ENCODE data around the gene FAXC. TPM values are rescaled to one million over a fixed set of nuclear protein-coding genes. Genes with fewer than 3 reads are reported as not detected.

The FAXC gene
- total and polyA plus RNA-seq, 7 experiments from 2014 or later = not detected

DNA sequence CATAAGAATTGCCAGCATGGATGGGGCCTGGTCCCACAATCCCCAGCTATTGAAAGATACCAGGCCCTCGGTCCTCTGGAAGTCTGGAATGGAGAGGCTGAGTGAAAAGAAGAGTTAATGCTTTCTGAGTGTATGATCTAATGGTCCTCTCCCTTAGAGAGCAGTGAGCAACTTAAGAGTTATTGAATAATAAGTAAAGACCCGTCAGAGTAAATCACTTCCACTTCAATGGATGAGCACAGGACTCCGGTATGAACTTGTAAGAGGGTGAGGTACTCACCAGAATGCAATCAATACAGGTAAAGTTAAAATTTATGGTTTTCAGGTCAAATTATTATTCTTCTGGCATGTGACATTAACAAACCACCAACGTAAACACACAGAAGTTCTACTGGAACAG is 39.9 kb downstream of the FAXC start:
- Mint-ChIP-seq H3K9me3 (no peaks in the 10 kb centered on the region), H3K27me3 (peaks cover 9 to 26% (median 14%) of the 10 kb centered on the region in 5 donors), H3K27ac (no peak overlapping the region), H3K4me1 (no peaks in the 10 kb centered on the region), H3K4me3 (no peak overlapping the region), H3K36me3 (no peaks in the 10 kb centered on the region)
- no peaks in the 10 kb centered on the region for H3K27me3 ChIP-seq (ENCODE audit: control insufficient read depth in 2 of 2, insufficient read depth in 2 of 2, low read length in 2 of 2)
- ChIA-PET POLR2A (no interaction called here), CTCF (no interaction called here)
- no peak for ATAC-seq
- no peak overlapping the region for H3K4me3 ChIP-seq (ENCODE audit: low read length)
- H3K9me3 ChIP-seq (ENCODE audit: control insufficient read depth in 2 of 3, low read length in 3 of 3) = no peaks in the 10 kb centered on the region
- no peaks in the 10 kb centered on the region for H3K4me1 ChIP-seq (ENCODE audit: control insufficient read depth in 2 of 2, insufficient read depth in 2 of 2, low read length in 2 of 2)
- no peaks in the 10 kb centered on the region for H3K36me3 ChIP-seq (ENCODE audit: control insufficient read depth in 2 of 3, insufficient read depth in 3 of 3, low read length in 3 of 3)
- no peak overlapping the region for H3K27ac ChIP-seq (ENCODE audit: low read depth, low read length)
- intact Hi-C loops (cut with micrococcal nuclease) = no loop called here
- DNase-seq = no peak

- no peak overlapping the region for H3K27ac ChIP-seq (ENCODE audit: low read depth, low read length)
- H3K27me3 ChIP-seq (ENCODE audit: control insufficient read depth in 2 of 2, insufficient read depth in 2 of 2, low read length in 2 of 2) = no peaks in the 10 kb centered on the region
- no peaks in the 10 kb centered on the region for H3K4me1 ChIP-seq (ENCODE audit: control insufficient read depth in 2 of 2, insufficient read depth in 2 of 2, low read length in 2 of 2)
- no peaks in the 10 kb centered on the region for H3K36me3 ChIP-seq (ENCODE audit: control insufficient read depth in 2 of 3, insufficient read depth in 3 of 3, low read length in 3 of 3)
- intact Hi-C loops (cut with micrococcal nuclease) = no loop called here
- Mint-ChIP-seq H3K4me1 (no peaks in the 10 kb centered on the region), H3K27me3 (peaks cover 2 to 21% (median 12%) of the 10 kb centered on the region in 5 donors), H3K4me3 (no peak overlapping the region), H3K27ac (no peak overlapping the region), H3K36me3 (no peaks in the 10 kb centered on the region), H3K9me3 (no peaks in the 10 kb centered on the region)
- CTCF ChIA-PET = no interaction called here
- H3K4me3 ChIP-seq (ENCODE audit: low read length) = no peak overlapping the region
- H3K9me3 ChIP-seq (ENCODE audit: control insufficient read depth in 2 of 3, low read length in 3 of 3) = no peaks in the 10 kb centered on the region
- DNase-seq (no peak), ATAC-seq (no peak)
- POLR2A ChIA-PET = no interaction called here
These were observed 40.7 kb downstream of the FAXC start for GRCh38 chr6:99308788-99309187.

DNA sequence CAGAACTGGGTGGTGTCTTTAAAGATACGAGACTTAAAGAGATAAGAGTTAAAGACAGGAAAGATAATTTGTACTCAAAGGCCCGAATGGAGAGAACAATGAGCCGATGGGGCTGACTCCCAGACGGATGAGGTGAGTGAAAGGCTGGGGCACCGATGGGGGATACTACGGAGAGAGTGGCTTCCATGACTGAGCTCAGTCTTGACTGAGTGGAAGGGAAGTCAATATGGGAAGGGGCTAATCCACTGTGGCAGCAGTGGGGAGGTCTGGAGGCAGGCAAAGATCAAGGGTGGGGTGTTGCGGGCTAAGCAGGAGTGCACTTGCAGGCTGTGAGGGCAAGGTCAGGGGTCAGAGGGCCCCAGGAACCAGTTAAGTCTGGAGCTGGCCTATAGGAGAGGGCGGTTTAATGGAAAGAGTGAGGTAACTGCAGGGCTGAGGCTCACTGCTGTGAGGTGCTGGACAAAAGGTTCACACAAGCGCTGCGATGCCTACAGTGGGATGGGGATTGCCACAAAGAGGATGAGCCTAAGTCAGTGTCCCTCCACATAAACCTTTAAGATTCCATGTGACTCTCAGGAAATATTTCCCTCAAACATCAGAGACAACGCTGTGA is 42.1 kb downstream of the FAXC start:
- Mint-ChIP-seq H3K4me1 (no peaks in the 10 kb centered on the region), H3K9me3 (no peaks in the 10 kb centered on the region), H3K27me3 (peaks cover 0 to 20% (median 11%) of the 10 kb centered on the region in 5 donors), H3K27ac (no peak overlapping the region), H3K36me3 (no peaks in the 10 kb centered on the region), H3K4me3 (no peak overlapping the region)
- no peaks in the 10 kb centered on the region for H3K36me3 ChIP-seq (ENCODE audit: control insufficient read depth in 2 of 3, insufficient read depth in 3 of 3, low read length in 3 of 3)
- no peak overlapping the region for H3K4me3 ChIP-seq (ENCODE audit: low read length)
- no peaks in the 10 kb centered on the region for H3K9me3 ChIP-seq (ENCODE audit: control insufficient read depth in 2 of 3, low read length in 3 of 3)
- ATAC-seq (no peak), DNase-seq (no peak)
- ChIA-PET CTCF (interaction anchor here (1.3 kb wide), 1 partner anchor 14 kb away, joined by 4 read pairs; no protein-coding TSS in a partner anchor), POLR2A (no interaction called here)
- H3K27me3 ChIP-seq (ENCODE audit: control insufficient read depth in 2 of 2, insufficient read depth in 2 of 2, low read length in 2 of 2) = no peaks in the 10 kb centered on the region
- no peak overlapping the region for H3K27ac ChIP-seq (ENCODE audit: low read depth, low read length)
- intact Hi-C loops (cut with micrococcal nuclease) = no loop called here
- no peaks in the 10 kb centered on the region for H3K4me1 ChIP-seq (ENCODE audit: control insufficient read depth in 2 of 2, insufficient read depth in 2 of 2, low read length in 2 of 2)

DNA sequence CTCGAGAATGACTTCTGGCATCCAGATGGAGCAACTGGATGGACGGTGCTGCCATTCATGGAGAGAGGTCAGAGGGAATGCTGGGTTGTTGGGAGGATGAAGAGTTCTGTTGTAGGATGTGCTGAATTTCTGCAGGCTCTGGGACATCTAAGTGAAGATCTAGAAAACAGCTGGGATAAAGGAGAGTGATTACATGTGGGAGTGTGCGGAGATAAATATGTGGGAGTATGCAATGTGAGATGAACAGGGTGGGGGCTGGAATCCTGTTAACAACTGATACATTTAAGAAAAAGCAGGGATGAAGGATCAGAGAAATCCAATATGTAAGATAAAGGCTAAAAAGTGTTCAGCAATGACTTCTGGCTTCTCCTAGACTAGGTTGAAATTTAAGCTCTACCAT is 43.1 kb downstream of the FAXC start:
- CTCF ChIA-PET = interaction anchor here (1.3 kb wide), 1 partner anchor 13 kb away, joined by 4 read pairs; no protein-coding TSS in a partner anchor
- intact Hi-C loops (cut with micrococcal nuclease) = no loop called here
- peaks cover 6 to 20% (median 13%) of the 10 kb centered on the region in 5 donors for H3K27me3 Mint-ChIP-seq
- Histone ChIP-seq H3K36me3 (ENCODE audit: control insufficient read depth in 2 of 3, insufficient read depth in 3 of 3, low read length in 3 of 3) (no peaks in the 10 kb centered on the region), H3K27ac (ENCODE audit: low read depth, low read length) (no peak overlapping the region), H3K9me3 (ENCODE audit: control insufficient read depth in 2 of 3, low read length in 3 of 3) (no peaks in the 10 kb centered on the region), H3K27me3 (ENCODE audit: control insufficient read depth in 2 of 2, insufficient read depth in 2 of 2, low read length in 2 of 2) (no peaks in the 10 kb centered on the region), H3K4me3 (ENCODE audit: low read length) (no peak overlapping the region), H3K4me1 (ENCODE audit: control insufficient read depth in 2 of 2, insufficient read depth in 2 of 2, low read length in 2 of 2) (no peaks in the 10 kb centered on the region)
- H3K4me3 Mint-ChIP-seq = no peak overlapping the region
- H3K9me3 Mint-ChIP-seq = no peaks in the 10 kb centered on the region
- H3K36me3 Mint-ChIP-seq = no peaks in the 10 kb centered on the region
- H3K27ac Mint-ChIP-seq = no peak overlapping the region
- H3K4me1 Mint-ChIP-seq = no peaks in the 10 kb centered on the region
- ATAC-seq = no peak
- POLR2A ChIA-PET = no interaction called here
- no peak for DNase-seq

- no peaks in the 10 kb centered on the region for H3K36me3 ChIP-seq (ENCODE audit: control insufficient read depth in 2 of 3, insufficient read depth in 3 of 3, low read length in 3 of 3)
- CTCF ChIA-PET = interaction anchor here (0.7 kb wide), 1 partner anchor 537 kb away, joined by 3 read pairs; no protein-coding TSS in a partner anchor
- H3K27ac Mint-ChIP-seq = no peak overlapping the region
These were observed 44.4 kb downstream of the FAXC start for GRCh38 chr6:99305021-99305554.

GRCh38 chr6:99297415-99297814 is 52.1 kb downstream of the FAXC start:
- Mint-ChIP-seq H3K36me3 (no peaks in the 10 kb centered on the region), H3K9me3 (no peaks in the 10 kb centered on the region), H3K27ac (peak overlapping the region in 1 of 9 donors; percentile 84), H3K4me1 (no peaks in the 10 kb centered on the region), H3K27me3 (peaks cover 9 to 46% (median 35%) of the 10 kb centered on the region in 5 donors), H3K4me3 (no peak overlapping the region)
- no peak for ATAC-seq
- CTCF ChIA-PET = no interaction called here
- Histone ChIP-seq H3K27me3 (ENCODE audit: control insufficient read depth in 2 of 2, insufficient read depth in 2 of 2, low read length in 2 of 2) (no peaks in the 10 kb centered on the region), H3K4me3 (ENCODE audit: low read length) (no peak overlapping the region), H3K4me1 (ENCODE audit: control insufficient read depth in 2 of 2, insufficient read depth in 2 of 2, low read length in 2 of 2) (no peaks in the 10 kb centered on the region), H3K36me3 (ENCODE audit: control insufficient read depth in 2 of 3, insufficient read depth in 3 of 3, low read length in 3 of 3) (no peaks in the 10 kb centered on the region), H3K27ac (ENCODE audit: low read depth, low read length) (no peak overlapping the region), H3K9me3 (ENCODE audit: control insufficient read depth in 2 of 3, low read length in 3 of 3) (no peaks in the 10 kb centered on the region)
- intact Hi-C loops (cut with micrococcal nuclease) = no loop called here
- POLR2A ChIA-PET = no interaction called here
- DNase-seq = no peak

More at GRCh38 chr6:99305021-99305554, 44.4 kb downstream of the FAXC start:
- Histone ChIP-seq H3K4me3 (ENCODE audit: low read length) (no peak overlapping the region), H3K27me3 (ENCODE audit: control insufficient read depth in 2 of 2, insufficient read depth in 2 of 2, low read length in 2 of 2) (no peaks in the 10 kb centered on the region), H3K27ac (ENCODE audit: low read depth, low read length) (no peak overlapping the region), H3K4me1 (ENCODE audit: control insufficient read depth in 2 of 2, insufficient read depth in 2 of 2, low read length in 2 of 2) (no peaks in the 10 kb centered on the region), H3K9me3 (ENCODE audit: control insufficient read depth in 2 of 3, low read length in 3 of 3) (no peaks in the 10 kb centered on the region)
- Mint-ChIP-seq H3K27me3 (peaks cover 2 to 25% (median 20%) of the 10 kb centered on the region in 5 donors), H3K4me1 (no peaks in the 10 kb centered on the region), H3K9me3 (no peaks in the 10 kb centered on the region), H3K4me3 (no peak overlapping the region), H3K36me3 (no peaks in the 10 kb centered on the region)
- DNase-seq (no peak), ATAC-seq (no peak)
- intact Hi-C loops (cut with micrococcal nuclease) = no loop called here
- POLR2A ChIA-PET = no interaction called here

- Mint-ChIP-seq H3K27ac (peak overlapping the region in 1 of 9 donors; percentile 84), H3K27me3 (peaks cover 9 to 48% (median 37%) of the 10 kb centered on the region in 5 donors)
These were observed 52.5 kb downstream of the FAXC start for GRCh38 chr6:99297006-99297405.

More at GRCh38 chr6:99297006-99297405, 52.5 kb downstream of the FAXC start:
- ATAC-seq (no peak), DNase-seq (no peak)
- intact Hi-C loops (cut with micrococcal nuclease) = no loop called here
- CTCF ChIA-PET = no interaction called here
- H3K36me3 ChIP-seq (ENCODE audit: control insufficient read depth in 2 of 3, insufficient read depth in 3 of 3, low read length in 3 of 3) = no peaks in the 10 kb centered on the region
- Mint-ChIP-seq H3K4me3 (no peak overlapping the region), H3K36me3 (no peaks in the 10 kb centered on the region), H3K4me1 (no peaks in the 10 kb centered on the region), H3K9me3 (no peaks in the 10 kb centered on the region)
- H3K27ac ChIP-seq (ENCODE audit: low read depth, low read length) = no peak overlapping the region
- no peak overlapping the region for H3K4me3 ChIP-seq (ENCODE audit: low read length)
- H3K27me3 ChIP-seq (ENCODE audit: control insufficient read depth in 2 of 2, insufficient read depth in 2 of 2, low read length in 2 of 2) = no peaks in the 10 kb centered on the region
- no peaks in the 10 kb centered on the region for H3K4me1 ChIP-seq (ENCODE audit: control insufficient read depth in 2 of 2, insufficient read depth in 2 of 2, low read length in 2 of 2)
- POLR2A ChIA-PET = no interaction called here
- H3K9me3 ChIP-seq (ENCODE audit: control insufficient read depth in 2 of 3, low read length in 3 of 3) = no peaks in the 10 kb centered on the region
